ENCODE measurements around the gene LACC1. TPM values are rescaled to one million over a fixed set of nuclear protein-coding genes. Genes with fewer than 3 reads are reported as not detected.
A peak's percentile ranks its signal among the peaks of the same experiment; 100 is the strongest.

The LACC1 gene
- 6.4 TPM for polyA plus RNA-seq (2013, experiment 1 of 2; ENCODE audit: insufficient read length)
- polyA plus RNA-seq (2013, experiment 2 of 2; ENCODE audit: insufficient read length) = 5.8 TPM

GRCh38 chr13:43879755-43880181, at the start of gene LACC1:
Gene LACC1, plus strand, starts transcription at chr13:43879904. Its CDS starts 1,082 bp downstream, at chr13:43880986.
- DNase-seq = no peak

GRCh38 chr13:43830497-43830881, 49.2 kb upstream of the LACC1 start:
- peak; percentile 92 for DNase-seq

- peak; percentile 83 for DNase-seq
Observed at GRCh38 chr13:43831088-43831487, 48.6 kb upstream of the LACC1 start.

GRCh38 chr13:43835701-43836100, 44.0 kb upstream of the LACC1 start:
- DNase-seq = peak; percentile 56

- peak; percentile 85 for DNase-seq
Observed at GRCh38 chr13:43838909-43839308, 40.8 kb upstream of the LACC1 start.

- peak; percentile 51 for DNase-seq
Observed at GRCh38 chr13:43846496-43847158, 33.1 kb upstream of the LACC1 start.

GRCh38 chr13:43848001-43848649, 31.6 kb upstream of the LACC1 start:
- peak; percentile 72 for DNase-seq

- DNase-seq = no peak
Observed at GRCh38 chr13:43850873-43851272, 28.8 kb upstream of the LACC1 start.

GRCh38 chr13:43852923-43853404, 26.7 kb upstream of the LACC1 start:
- no peak for DNase-seq

GRCh38 chr13:43861863-43862262, 17.8 kb upstream of the LACC1 start:
- peak; percentile 46 for DNase-seq

GRCh38 chr13:43864921-43865320, 14.8 kb upstream of the LACC1 start:
- DNase-seq = no peak

- DNase-seq = peak; percentile 78
Observed at GRCh38 chr13:43865892-43866291, 13.8 kb upstream of the LACC1 start.

- no peak for DNase-seq
Observed at GRCh38 chr13:43872181-43872580, 7.5 kb upstream of the LACC1 start.

- peak; percentile 32 for DNase-seq
Observed at GRCh38 chr13:43874504-43875092, 5.1 kb upstream of the LACC1 start.

GRCh38 chr13:43876366-43876765, 3.3 kb upstream of the LACC1 start:
- no peak for DNase-seq

- peak; percentile 42 for DNase-seq
Observed at GRCh38 chr13:43877326-43877725, 2.4 kb upstream of the LACC1 start.

- DNase-seq = peak; percentile 24
Observed at GRCh38 chr13:43877766-43878165, 1.9 kb upstream of the LACC1 start.

- DNase-seq = peak; percentile 82
Observed at GRCh38 chr13:43878892-43879754, 581 bp upstream of the LACC1 start, which contains the start of gene CCDC122. Gene CCDC122, minus strand, starts transcription at chr13:43879740. Its CDS starts 10,364 bp downstream, at chr13:43869376.

- no peak for DNase-seq
Observed at GRCh38 chr13:43880214-43880855, 631 bp downstream of the LACC1 start.

- no peak for DNase-seq
Observed at GRCh38 chr13:43880926-43881325, 1.2 kb downstream of the LACC1 start.

- DNase-seq = no peak
Observed at GRCh38 chr13:43881580-43881979, 1.9 kb downstream of the LACC1 start.

GRCh38 chr13:43883631-43884030, 3.9 kb downstream of the LACC1 start:
- peak; percentile 66 for DNase-seq
